Colonic mucosa (tissue), 4 donors: Measurements from ENCODE around the gene DRG2. TPM values are rescaled to one million over a fixed set of nuclear protein-coding genes. Genes with fewer than 3 reads are reported as not detected.

Source experiments
- DNase-seq: peaks from one replicate; pipeline ENCODE4 v3.0.0-alpha.2; 2020
- H3K27ac ChIP-seq: fragments of 200-600 bp; one replicate; pipeline ENCODE4 v1.8.0; 2021
- H3K27me3 ChIP-seq: fragments of 200-600 bp; one replicate; pipeline ENCODE4 v1.8.0; 2021
- H3K36me3 ChIP-seq: fragments of 200-600 bp; one replicate; pipeline ENCODE4 v1.8.0; 2021
- H3K4me1 ChIP-seq: fragments of 200-600 bp; one replicate; pipeline ENCODE4 v1.8.0; 2021; ENCODE audit warnings: mild to moderate bottlenecking
- H3K4me3 ChIP-seq: fragments of 200-600 bp; one replicate; pipeline ENCODE4 v1.8.0; 2021
- H3K9ac ChIP-seq, 2 donors: one replicate each; pipeline ENCODE4 v1.7.0; 2013; ENCODE audit warnings: control low read depth in 2 of 2, low read depth in 2 of 2, low read length in 2 of 2
- H3K9me3 ChIP-seq: fragments of 200-600 bp; one replicate; pipeline ENCODE4 v1.8.0; 2021
- intact Hi-C: fragments of 100-400 bp; cut with DNase I; formaldehyde crosslinking; loops from one replicate; pipeline ENCODE4 v1.14.1; 2022
- total RNA-seq, 2 donors: library from RNA; stranded (reverse); fragmentation: NEBNext Ultra II Directional in 1 of 2; extraction: Animal tissue kit (Norgen Biotek cat#: 25700) in 1 of 2; gene quantifications; one replicate each; pipeline ENCODE4 v1.2.1, GENCODE V29; 2021
- TF ChIP-seq, protein P1 (sequence below): fragments of 200-600 bp; IDR thresholded peaks from one replicate; pipeline ENCODE4 v1.8.0; 2022; ENCODE audit warnings: antibody characterized with exemption, mild to moderate bottlenecking
- donor health status: healthy.
- donor health status: DM: no; HTN: no; CAD: no.
- donor health status: DM: no; HTN: no; CAD: no.

Gene DRG2
- total RNA-seq, 2 donors from 2014 or later = 25.6 to 36.9 TPM

DNA sequence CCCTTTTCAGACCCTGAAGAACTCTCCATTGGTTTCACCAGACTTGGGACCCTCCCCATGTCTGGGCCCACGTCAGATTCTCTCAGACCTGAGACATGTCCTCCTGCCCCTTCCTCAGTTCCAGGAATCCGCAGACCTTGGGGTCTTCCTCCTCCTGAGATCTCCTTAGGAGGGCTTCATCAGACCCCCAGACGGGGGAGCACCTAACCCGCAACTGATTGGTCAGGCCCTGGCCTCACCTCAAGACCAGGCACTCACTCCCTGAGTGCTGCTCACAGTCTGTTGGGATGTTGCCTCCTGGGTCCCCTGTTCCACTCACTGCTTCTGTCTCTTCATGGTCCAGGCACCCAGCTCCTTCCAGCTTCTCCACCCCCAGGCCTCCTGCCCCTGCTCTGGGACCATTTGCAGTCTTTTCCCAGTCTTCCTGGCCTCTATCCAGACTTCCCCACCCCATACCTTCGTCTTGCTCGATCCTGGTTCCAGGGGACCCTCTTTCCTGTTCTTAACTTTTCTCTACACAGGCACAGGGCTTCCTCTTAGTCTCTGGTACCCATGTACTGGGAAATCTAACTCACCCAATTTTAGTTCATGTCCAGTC, 47.4 kb upstream of the DRG2 start:
- Histone ChIP-seq H3K27ac (no peak overlapping the region), H3K36me3 (no peaks in the 10 kb centered on the region), H3K4me3 (peak overlapping the region; percentile 84), H3K4me1 (peaks cover 10% of the 10 kb centered on the region), H3K9ac (peak overlapping the region; percentile 79 to 84), H3K27me3 (no peaks in the 10 kb centered on the region), H3K9me3 (no peaks in the 10 kb centered on the region)
- TF ChIP-seq, protein P1, sequence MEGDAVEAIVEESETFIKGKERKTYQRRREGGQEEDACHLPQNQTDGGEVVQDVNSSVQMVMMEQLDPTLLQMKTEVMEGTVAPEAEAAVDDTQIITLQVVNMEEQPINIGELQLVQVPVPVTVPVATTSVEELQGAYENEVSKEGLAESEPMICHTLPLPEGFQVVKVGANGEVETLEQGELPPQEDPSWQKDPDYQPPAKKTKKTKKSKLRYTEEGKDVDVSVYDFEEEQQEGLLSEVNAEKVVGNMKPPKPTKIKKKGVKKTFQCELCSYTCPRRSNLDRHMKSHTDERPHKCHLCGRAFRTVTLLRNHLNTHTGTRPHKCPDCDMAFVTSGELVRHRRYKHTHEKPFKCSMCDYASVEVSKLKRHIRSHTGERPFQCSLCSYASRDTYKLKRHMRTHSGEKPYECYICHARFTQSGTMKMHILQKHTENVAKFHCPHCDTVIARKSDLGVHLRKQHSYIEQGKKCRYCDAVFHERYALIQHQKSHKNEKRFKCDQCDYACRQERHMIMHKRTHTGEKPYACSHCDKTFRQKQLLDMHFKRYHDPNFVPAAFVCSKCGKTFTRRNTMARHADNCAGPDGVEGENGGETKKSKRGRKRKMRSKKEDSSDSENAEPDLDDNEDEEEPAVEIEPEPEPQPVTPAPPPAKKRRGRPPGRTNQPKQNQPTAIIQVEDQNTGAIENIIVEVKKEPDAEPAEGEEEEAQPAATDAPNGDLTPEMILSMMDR = no peak
- no peak for DNase-seq
- intact Hi-C loops = no loop called here

DNA sequence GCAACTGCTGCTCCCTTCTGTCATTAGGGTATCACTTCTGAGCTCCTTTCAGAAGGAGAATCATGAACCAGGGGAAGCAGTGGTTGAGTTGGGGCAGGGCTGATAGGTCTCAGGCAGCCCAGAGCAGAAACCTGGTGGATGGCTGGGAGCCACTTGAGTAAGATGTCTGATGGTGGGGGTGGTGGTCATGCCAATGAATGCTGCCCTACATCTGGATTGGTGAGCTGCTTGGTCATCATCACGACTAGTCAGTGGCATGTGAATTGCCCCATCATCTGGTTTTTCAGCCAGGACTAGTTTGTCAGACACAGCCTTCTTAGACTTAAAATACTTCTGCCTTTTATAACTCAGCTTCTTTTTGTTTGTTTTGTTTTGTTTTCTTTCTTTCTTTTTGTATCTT, 46.0 kb upstream of the DRG2 start:
- Histone ChIP-seq H3K27ac (no peak overlapping the region), H3K4me3 (no peak overlapping the region), H3K36me3 (no peaks in the 10 kb centered on the region), H3K4me1 (peaks cover 10% of the 10 kb centered on the region), H3K9me3 (no peaks in the 10 kb centered on the region), H3K27me3 (no peaks in the 10 kb centered on the region), H3K9ac (no peak overlapping the region)
- DNase-seq = no peak
- intact Hi-C loops = no loop called here
- TF ChIP-seq, protein P1 = no peak

DNA sequence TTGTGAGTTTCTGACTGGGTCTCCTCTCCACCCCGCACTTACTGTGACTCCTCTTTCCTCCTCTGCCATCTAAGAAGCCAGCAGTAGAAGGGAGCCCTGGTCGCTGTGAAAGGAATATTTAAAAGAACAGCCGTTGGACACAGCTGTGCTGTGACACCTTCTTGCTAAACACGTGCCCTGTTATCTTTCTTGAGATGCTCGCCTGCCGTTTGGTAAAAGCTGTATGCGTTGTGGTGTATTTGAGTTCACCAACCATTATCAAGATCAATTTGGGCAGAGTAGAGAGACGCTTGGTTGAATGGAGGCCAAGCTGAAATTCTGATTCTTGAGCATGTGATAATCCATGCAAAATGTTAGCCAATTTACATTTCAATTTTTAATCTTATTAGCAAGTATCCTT, 44.8 kb upstream of the DRG2 start:
- Histone ChIP-seq H3K9ac (no peak overlapping the region), H3K4me1 (peaks cover 4% of the 10 kb centered on the region), H3K27ac (no peak overlapping the region), H3K27me3 (no peaks in the 10 kb centered on the region), H3K4me3 (no peak overlapping the region), H3K9me3 (no peaks in the 10 kb centered on the region), H3K36me3 (no peaks in the 10 kb centered on the region)
- DNase-seq = no peak
- intact Hi-C loops = no loop called here
- TF ChIP-seq, protein P1 = no peak

DNA sequence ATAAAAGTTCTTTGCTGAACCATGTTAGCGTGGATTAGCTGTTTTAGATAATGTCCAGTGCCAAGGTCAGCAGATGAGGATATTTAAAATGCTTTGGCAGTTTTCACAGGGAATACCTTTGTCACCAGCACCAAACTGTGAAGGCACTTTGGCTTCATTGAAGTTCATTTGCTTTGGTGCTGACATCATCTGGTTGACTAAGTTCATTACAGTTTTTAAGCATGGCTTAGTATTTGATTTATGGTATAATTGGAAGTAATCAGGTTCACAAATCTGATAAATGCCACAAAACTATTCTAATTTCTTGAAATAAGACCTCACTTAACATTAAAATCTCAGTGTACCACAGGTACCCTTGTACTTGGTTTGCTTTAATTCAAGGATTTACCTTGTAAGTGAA, 44.3 kb upstream of the DRG2 start:
- TF ChIP-seq, protein P1 = no peak
- H3K9ac ChIP-seq = no peak overlapping the region
- no peak for DNase-seq
- no peaks in the 10 kb centered on the region for H3K4me1 ChIP-seq
- no peaks in the 10 kb centered on the region for H3K36me3 ChIP-seq
- H3K27me3 ChIP-seq = no peaks in the 10 kb centered on the region
- no peak overlapping the region for H3K4me3 ChIP-seq
- intact Hi-C loops = no loop called here
- H3K27ac ChIP-seq = no peak overlapping the region
- no peaks in the 10 kb centered on the region for H3K9me3 ChIP-seq

DNA sequence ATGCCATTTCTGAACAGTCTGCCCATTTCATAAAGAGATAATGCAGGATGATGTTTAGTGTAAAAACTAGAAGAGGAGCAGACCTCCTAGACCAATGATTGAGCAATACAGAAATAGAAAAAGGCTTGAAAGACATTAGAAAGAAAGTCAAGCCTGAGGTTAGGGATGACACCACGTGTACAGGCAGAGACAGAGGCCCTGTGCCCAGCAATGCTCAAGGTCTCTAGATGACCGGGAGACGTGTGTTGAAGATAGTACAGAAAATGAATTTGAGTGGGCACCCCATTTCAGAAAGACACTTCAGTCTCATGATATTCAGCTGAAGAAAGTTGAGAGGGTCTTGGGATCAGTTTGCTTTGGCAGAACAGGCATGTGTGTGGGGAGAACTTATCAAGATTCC, 43.1 kb upstream of the DRG2 start:
- H3K4me1 ChIP-seq = no peaks in the 10 kb centered on the region
- TF ChIP-seq, protein P1 = no peak
- no peak for DNase-seq

More for the DNA sequence above, 43.1 kb upstream of the DRG2 start:
- Histone ChIP-seq H3K4me3 (no peak overlapping the region), H3K36me3 (no peaks in the 10 kb centered on the region), H3K9ac (no peak overlapping the region), H3K27me3 (no peaks in the 10 kb centered on the region), H3K9me3 (no peaks in the 10 kb centered on the region), H3K27ac (no peak overlapping the region)
- intact Hi-C loops = no loop called here
